Measurements from ENCODE around the gene CCNY. TPM values are rescaled to one million over a fixed set of nuclear protein-coding genes. Genes with fewer than 3 reads are reported as not detected.
"Not testable (repeated sequence)": the region's sequence is repeated elsewhere in the genome, so short reads cannot be mapped to it uniquely, and the experiment has no call there.

The CCNY gene
- total RNA-seq, 4 donors from 2014 or later, result 21.7 to 27.7 (median 24.8) TPM

- H3K9me3 ChIP-seq, result no peaks in the 10 kb centered on the region
- TF ChIP-seq CTCF (IDR thresholded peaks at IDR 0.05), result no peak
- TF ChIP-seq POLR2A (IDR thresholded peaks at IDR 0.05), result no peak
Observed at GRCh38 chr10:35536789-35537188, 200.5 kb downstream of the CCNY start.

GRCh38 chr10:35537925-35538324 is 201.6 kb downstream of the CCNY start:
- H3K27me3 ChIP-seq, H3K4me1 ChIP-seq, H3K27ac ChIP-seq, DNase-seq, H3K9me3 ChIP-seq, H3K4me3 ChIP-seq: not testable (repeated sequence)
- peaks cover 0 to 26% (median 0%) of the 10 kb centered on the region in 3 donors for H3K36me3 ChIP-seq

More at GRCh38 chr10:35536789-35537188, 200.5 kb downstream of the CCNY start:
- no peak for DNase-seq
- H3K4me3 ChIP-seq, result no peak overlapping the region
- H3K27me3 ChIP-seq, result no peaks in the 10 kb centered on the region
- peaks cover 0 to 38% (median 0%) of the 10 kb centered on the region in 3 donors for H3K36me3 ChIP-seq
- H3K4me1 ChIP-seq, result no peaks in the 10 kb centered on the region
- no peak overlapping the region for H3K27ac ChIP-seq

- Histone ChIP-seq H3K9me3 (no peaks in the 10 kb centered on the region), H3K27me3 (no peaks in the 10 kb centered on the region), H3K4me3 (no peak overlapping the region), H3K36me3 (peaks cover 0 to 8% (median 0%) of the 10 kb centered on the region in 3 donors), H3K27ac (no peak overlapping the region), H3K4me1 (no peaks in the 10 kb centered on the region)
- TF ChIP-seq CTCF (IDR thresholded peaks at IDR 0.05), result no peak
- no peak for TF ChIP-seq POLR2A (IDR thresholded peaks at IDR 0.05)
- no peak for DNase-seq
Observed at GRCh38 chr10:35540296-35541164, 204.2 kb downstream of the CCNY start.

- no peaks in the 10 kb centered on the region for H3K27me3 ChIP-seq
- H3K36me3 ChIP-seq, result peaks cover 0 to 8% (median 0%) of the 10 kb centered on the region in 3 donors
- no peak overlapping the region for H3K27ac ChIP-seq
- no peaks in the 10 kb centered on the region for H3K9me3 ChIP-seq
- H3K4me3 ChIP-seq, result no peak overlapping the region
- DNase-seq, result no peak
- no peak for TF ChIP-seq POLR2A (IDR thresholded peaks at IDR 0.05)
- TF ChIP-seq CTCF (IDR thresholded peaks at IDR 0.05), result no peak
- H3K4me1 ChIP-seq, result no peaks in the 10 kb centered on the region
Observed at GRCh38 chr10:35541720-35542119, 205.4 kb downstream of the CCNY start.

GRCh38 chr10:35542303-35542702 is 206.0 kb downstream of the CCNY start:
- Histone ChIP-seq H3K36me3 (peaks cover 0 to 7% (median 0%) of the 10 kb centered on the region in 3 donors), H3K9me3 (no peaks in the 10 kb centered on the region), H3K4me3 (no peak overlapping the region), H3K27me3 (no peaks in the 10 kb centered on the region), H3K27ac (no peak overlapping the region), H3K4me1 (no peaks in the 10 kb centered on the region)
- TF ChIP-seq POLR2A (IDR thresholded peaks at IDR 0.05) (no peak), CTCF (IDR thresholded peaks at IDR 0.05) (no peak)
- no peak for DNase-seq

GRCh38 chr10:35545079-35545657 is 208.9 kb downstream of the CCNY start:
- DNase-seq, result no peak
- no peak overlapping the region for H3K27ac ChIP-seq
- no peaks in the 10 kb centered on the region for H3K9me3 ChIP-seq
- H3K36me3 ChIP-seq, result peaks cover 0 to 9% (median 0%) of the 10 kb centered on the region in 3 donors
- no peaks in the 10 kb centered on the region for H3K27me3 ChIP-seq
- no peak for TF ChIP-seq CTCF (IDR thresholded peaks at IDR 0.05)
- TF ChIP-seq POLR2A (IDR thresholded peaks at IDR 0.05), result no peak
- H3K4me1 ChIP-seq, result no peaks in the 10 kb centered on the region
- H3K4me3 ChIP-seq, result no peak overlapping the region

Measured in Peyer's patch (tissue), 4 donors.